Measurements from ENCODE around the gene METTL22. TPM values are rescaled to one million over a fixed set of nuclear protein-coding genes. Genes with fewer than 3 reads are reported as not detected.

Gene METTL22
- total RNA-seq, 1 donor from 2014 or later, result 40.0 TPM

DNA sequence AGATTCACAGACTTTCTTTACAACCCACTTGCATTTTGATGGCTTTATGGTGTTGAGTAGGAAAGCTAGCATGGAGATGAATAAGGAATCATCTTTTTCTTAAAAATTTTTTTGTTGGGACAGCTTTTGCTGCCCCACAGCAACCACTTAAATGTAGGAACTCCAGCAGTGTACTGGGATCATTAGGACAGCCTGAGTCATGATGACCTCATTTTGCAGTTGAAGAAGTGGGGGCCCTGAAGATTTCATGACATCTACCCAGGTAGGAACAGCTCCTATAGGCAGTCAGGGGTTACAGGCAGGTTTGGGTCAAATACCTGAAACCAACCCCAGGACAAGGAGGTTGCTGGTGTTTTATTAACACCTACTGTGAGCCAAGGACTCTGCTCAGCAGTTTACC lies 2.1 kb downstream of the METTL22 start:
- TF ChIP-seq POLR2AphosphoS5 (IDR thresholded peaks at IDR 0.05; ENCODE audit: insufficient read depth in 1 of 2, low read depth in 1 of 2), result no peak
- no peak for TF ChIP-seq POLR2A (IDR thresholded peaks at IDR 0.05)
- TF ChIP-seq CTCF (IDR thresholded peaks at IDR 0.05), result no peak
- no peak overlapping the region for H3K4me3 ChIP-seq
- intact Hi-C loops (cut with DNase I), result no loop called here

GRCh38 chr16:8625491-8626087 lies 4.1 kb downstream of the METTL22 start:
- Histone ChIP-seq H3K9me3 (no peaks in the 10 kb centered on the region), H3K36me3 (peaks cover 0 to 52% of the 10 kb centered on the region in 2 donors), H3K4me1 (peaks cover 19% of the 10 kb centered on the region), H3K27me3 (no peaks in the 10 kb centered on the region), H3K27ac (no peak overlapping the region), H3K4me3 (no peak overlapping the region)
- no peak for TF ChIP-seq POLR2A (IDR thresholded peaks at IDR 0.05)
- TF ChIP-seq POLR2AphosphoS5 (IDR thresholded peaks at IDR 0.05; ENCODE audit: insufficient read depth in 1 of 2, low read depth in 1 of 2), result no peak
- no peak for TF ChIP-seq CTCF (IDR thresholded peaks at IDR 0.05)
- intact Hi-C loops (cut with DNase I), result no loop called here
- DNase-seq (ENCODE audit: extremely low spot score in 2 of 2), result no peak

More for the DNA sequence above, 2.1 kb downstream of the METTL22 start:
- H3K27ac ChIP-seq, result no peak overlapping the region
- H3K36me3 ChIP-seq, result peaks cover 0 to 33% of the 10 kb centered on the region in 2 donors
- no peaks in the 10 kb centered on the region for H3K9me3 ChIP-seq
- DNase-seq (ENCODE audit: extremely low spot score in 2 of 2), result no peak
- H3K27me3 ChIP-seq, result no peaks in the 10 kb centered on the region
- peaks cover 19% of the 10 kb centered on the region for H3K4me1 ChIP-seq

DNA sequence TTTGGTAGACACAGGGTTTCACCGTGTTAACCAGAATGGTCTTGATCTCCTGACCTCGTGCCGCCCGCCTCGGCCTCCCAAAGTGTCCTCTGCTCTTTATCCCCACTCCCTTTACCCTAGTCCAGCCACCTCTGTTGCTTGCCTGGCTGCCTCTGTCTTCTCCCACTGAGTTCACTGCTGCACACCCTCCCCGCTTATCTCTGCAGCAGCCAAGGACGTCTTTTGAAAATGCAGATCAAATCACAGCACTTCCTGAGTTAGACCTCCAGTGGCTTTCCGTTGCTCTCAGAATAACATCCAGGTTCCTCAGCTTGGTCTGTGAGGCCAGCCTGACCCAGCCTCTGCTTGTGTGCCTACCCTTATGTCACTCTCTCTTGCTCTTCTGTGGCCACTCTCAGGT lies 5.4 kb downstream of the METTL22 start:
- TF ChIP-seq POLR2A (IDR thresholded peaks at IDR 0.05) (no peak), POLR2AphosphoS5 (IDR thresholded peaks at IDR 0.05; ENCODE audit: insufficient read depth in 1 of 2, low read depth in 1 of 2) (no peak), CTCF (IDR thresholded peaks at IDR 0.05) (no peak)
- intact Hi-C loops (cut with DNase I), result no loop called here
- Histone ChIP-seq H3K27me3 (no peaks in the 10 kb centered on the region), H3K36me3 (peaks cover 0 to 65% of the 10 kb centered on the region in 2 donors), H3K4me1 (peaks cover 19% of the 10 kb centered on the region), H3K9me3 (no peaks in the 10 kb centered on the region), H3K27ac (no peak overlapping the region), H3K4me3 (no peak overlapping the region)
- DNase-seq (ENCODE audit: extremely low spot score in 2 of 2), result no peak

- intact Hi-C loops (cut with DNase I), result no loop called here
- Histone ChIP-seq H3K36me3 (peaks cover 0 to 70% of the 10 kb centered on the region in 2 donors), H3K4me1 (peaks cover 14% of the 10 kb centered on the region), H3K27me3 (no peaks in the 10 kb centered on the region), H3K4me3 (no peak overlapping the region), H3K9me3 (no peaks in the 10 kb centered on the region), H3K27ac (no peak overlapping the region)
- no peak for DNase-seq (ENCODE audit: extremely low spot score in 2 of 2)
- TF ChIP-seq CTCF (IDR thresholded peaks at IDR 0.05) (no peak), POLR2AphosphoS5 (IDR thresholded peaks at IDR 0.05; ENCODE audit: insufficient read depth in 1 of 2, low read depth in 1 of 2) (no peak), POLR2A (IDR thresholded peaks at IDR 0.05) (no peak)
Observed at GRCh38 chr16:8627456-8627855, 6.0 kb downstream of the METTL22 start.

- no peak for TF ChIP-seq POLR2A (IDR thresholded peaks at IDR 0.05)
- no peak for TF ChIP-seq CTCF (IDR thresholded peaks at IDR 0.05)
- TF ChIP-seq POLR2AphosphoS5 (IDR thresholded peaks at IDR 0.05; ENCODE audit: insufficient read depth in 1 of 2, low read depth in 1 of 2), result no peak
- H3K9me3 ChIP-seq, result no peaks in the 10 kb centered on the region
- intact Hi-C loops (cut with DNase I), result no loop called here
- no peak for DNase-seq (ENCODE audit: extremely low spot score in 2 of 2)
- H3K4me1 ChIP-seq, result no peaks in the 10 kb centered on the region
- H3K36me3 ChIP-seq, result peaks cover 0 to 84% of the 10 kb centered on the region in 2 donors
- H3K27ac ChIP-seq, result no peak overlapping the region
- no peaks in the 10 kb centered on the region for H3K27me3 ChIP-seq
- no peak overlapping the region for H3K4me3 ChIP-seq
Observed at GRCh38 chr16:8628981-8629725, 7.7 kb downstream of the METTL22 start.

All from vagina (tissue), 2 donors.